GM10266 (cell line): ENCODE data around the gene PDE4D.

Source experiments
- DNase-seq: peaks from one replicate; pipeline ENCODE4 v3.0.0; 2012; ENCODE audit errors: extremely low spot score
- TF ChIP-seq, protein P1 (sequence below): IDR thresholded peaks from 2 replicates; pipeline ENCODE4 v1.5.1; 2012; ENCODE audit warnings: mild to moderate bottlenecking, low read depth; ENCODE audit not compliant: control insufficient read depth, insufficient read depth; ENCODE audit errors: missing control alignments

PDE4D gene

GRCh38 chr5:59694411-59694810, 199.1 kb downstream of the PDE4D start:
- TF ChIP-seq, protein P1, sequence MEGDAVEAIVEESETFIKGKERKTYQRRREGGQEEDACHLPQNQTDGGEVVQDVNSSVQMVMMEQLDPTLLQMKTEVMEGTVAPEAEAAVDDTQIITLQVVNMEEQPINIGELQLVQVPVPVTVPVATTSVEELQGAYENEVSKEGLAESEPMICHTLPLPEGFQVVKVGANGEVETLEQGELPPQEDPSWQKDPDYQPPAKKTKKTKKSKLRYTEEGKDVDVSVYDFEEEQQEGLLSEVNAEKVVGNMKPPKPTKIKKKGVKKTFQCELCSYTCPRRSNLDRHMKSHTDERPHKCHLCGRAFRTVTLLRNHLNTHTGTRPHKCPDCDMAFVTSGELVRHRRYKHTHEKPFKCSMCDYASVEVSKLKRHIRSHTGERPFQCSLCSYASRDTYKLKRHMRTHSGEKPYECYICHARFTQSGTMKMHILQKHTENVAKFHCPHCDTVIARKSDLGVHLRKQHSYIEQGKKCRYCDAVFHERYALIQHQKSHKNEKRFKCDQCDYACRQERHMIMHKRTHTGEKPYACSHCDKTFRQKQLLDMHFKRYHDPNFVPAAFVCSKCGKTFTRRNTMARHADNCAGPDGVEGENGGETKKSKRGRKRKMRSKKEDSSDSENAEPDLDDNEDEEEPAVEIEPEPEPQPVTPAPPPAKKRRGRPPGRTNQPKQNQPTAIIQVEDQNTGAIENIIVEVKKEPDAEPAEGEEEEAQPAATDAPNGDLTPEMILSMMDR, result no peak
- no peak for DNase-seq

DNA sequence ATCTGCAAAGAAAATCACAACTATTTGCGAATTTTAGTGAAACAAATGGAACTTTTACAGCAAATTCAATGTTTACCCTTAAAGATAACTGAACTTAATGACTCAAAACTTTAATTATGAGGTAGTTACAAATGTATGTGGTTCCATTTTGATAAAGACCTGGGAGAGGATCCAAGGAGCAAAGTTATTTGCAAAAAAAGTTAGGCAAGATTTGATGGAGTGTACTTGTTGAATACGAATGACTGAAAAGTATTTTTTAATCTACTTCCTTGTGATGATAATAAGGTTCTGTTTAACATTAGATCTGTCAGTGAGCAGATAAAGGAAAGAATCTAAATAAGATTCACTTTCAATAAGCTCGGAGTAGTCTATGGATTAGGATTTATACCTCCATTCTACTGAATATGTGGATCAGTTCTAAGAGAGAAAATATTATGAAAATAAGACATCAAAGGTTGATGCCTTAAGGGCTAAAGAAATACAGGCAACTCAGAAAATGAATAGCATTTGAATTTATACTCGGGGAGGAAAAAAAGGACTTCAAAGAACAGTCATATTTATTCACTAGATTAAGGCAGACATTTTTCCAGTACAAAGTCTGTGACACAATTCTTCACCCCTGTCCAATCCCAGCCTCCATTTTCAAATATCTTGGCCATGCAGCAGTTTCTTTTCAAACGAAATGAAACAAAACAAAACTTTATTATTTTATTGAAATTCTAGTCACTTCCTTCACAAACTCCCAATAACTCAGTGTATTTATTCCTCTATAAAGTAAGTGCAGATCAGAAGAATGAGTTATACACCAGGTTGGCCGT, 199.8 kb downstream of the PDE4D start:
- TF ChIP-seq, protein P1, result no peak
- DNase-seq, result no peak

- TF ChIP-seq, protein P1, result no peak
- peak; percentile 12 for DNase-seq
These were observed 207.7 kb downstream of the PDE4D start for GRCh38 chr5:59685793-59686192.

DNA sequence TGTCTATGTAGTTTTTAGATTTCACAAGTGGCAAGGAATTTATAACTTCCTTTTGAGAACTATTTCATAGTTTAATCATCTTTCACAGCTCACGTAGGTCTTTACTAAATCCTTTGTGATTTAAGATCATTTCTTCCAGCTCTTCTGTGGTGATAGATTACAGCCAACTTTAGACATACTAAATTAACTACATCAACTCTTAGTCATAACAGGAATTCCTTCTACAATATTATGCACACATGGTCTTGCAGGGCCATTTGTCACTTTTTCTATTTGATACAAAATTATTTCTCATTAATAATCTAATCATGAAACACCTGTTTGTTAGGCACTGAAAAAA, 208.4 kb downstream of the PDE4D start:
- no peak for DNase-seq
- TF ChIP-seq, protein P1, result no peak

DNA sequence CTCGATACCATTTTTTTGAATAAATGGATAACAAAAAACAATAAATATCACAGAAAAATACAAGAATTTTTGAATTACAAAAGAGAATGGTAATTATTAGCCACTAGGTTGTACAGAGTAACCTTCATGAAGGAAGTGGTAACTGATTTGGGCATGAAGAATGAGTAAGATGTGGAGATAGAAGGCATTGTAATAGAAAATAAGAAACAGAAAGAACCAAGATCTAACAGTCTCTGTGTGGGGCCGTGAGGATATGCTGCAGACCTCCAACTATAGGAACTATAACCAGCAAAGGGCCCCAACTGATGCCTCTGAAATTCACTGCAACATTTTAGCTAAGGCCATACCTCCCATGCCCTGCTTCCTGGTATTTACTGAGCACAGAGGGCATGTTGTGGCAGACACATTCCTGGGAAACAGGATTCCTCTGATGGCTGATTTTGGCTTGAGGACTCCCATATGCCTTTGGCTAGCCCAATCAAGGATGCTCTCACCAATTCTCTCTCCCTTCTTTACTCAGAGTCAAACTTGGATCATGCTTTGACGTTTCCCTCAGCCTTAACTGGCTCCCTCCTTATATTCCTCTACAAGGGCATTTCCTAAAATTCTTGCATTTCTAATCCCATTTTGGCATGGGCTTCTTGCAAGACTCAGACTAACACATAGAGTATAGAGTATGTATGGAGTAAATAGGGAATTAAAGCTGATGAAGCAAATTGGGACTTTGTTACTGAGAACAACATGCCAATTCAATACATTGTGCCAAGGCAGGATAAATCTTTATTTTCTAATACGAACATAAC, 208.9 kb downstream of the PDE4D start:
- no peak for DNase-seq
- TF ChIP-seq, protein P1, result no peak

DNA sequence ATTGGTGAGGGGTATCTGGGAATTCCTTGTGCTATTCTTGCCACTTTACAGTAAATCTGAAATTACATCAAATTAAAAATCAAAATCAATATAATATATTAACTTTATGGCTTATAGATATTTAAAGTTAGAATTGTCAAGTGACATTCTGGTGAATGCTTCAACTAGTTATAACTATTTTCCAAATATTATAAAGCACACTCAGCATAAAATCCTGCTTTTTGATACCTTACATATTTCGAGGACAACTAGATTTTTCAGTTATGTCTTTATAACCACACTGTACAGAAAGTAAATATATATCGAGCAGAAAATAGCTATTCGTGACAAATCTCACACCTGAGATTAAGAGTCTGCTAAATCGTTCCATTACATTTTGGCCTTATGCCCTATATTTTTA, 210.2 kb downstream of the PDE4D start:
- TF ChIP-seq, protein P1, result no peak
- no peak for DNase-seq

- DNase-seq, result no peak
- TF ChIP-seq, protein P1, result no peak
These were observed 211.0 kb downstream of the PDE4D start for GRCh38 chr5:59682542-59682941.
